Peyer's patch (tissue), 4 donors: ENCODE results near the gene RND1.

Experiments used
- CTCF ChIP-seq, 6 experiments: fragments of 450-650 bp in 4 of 6; fragments of 200-600 bp in 2 of 6; sonication (generic) in 1 of 6; IDR thresholded peaks; one replicate each; pipeline ENCODE4 v1.5.1; 2017 to 2019; ENCODE audit warnings: antibody characterized with exemption in 6 of 6, mild to moderate bottlenecking in 3 of 6, moderate library complexity in 1 of 6
- POLR2A ChIP-seq, 2 donors: fragments of 450-650 bp; IDR thresholded peaks; one replicate each; pipeline ENCODE4 v1.5.1; 2017; ENCODE audit warnings: antibody characterized with exemption in 2 of 2, mild to moderate bottlenecking in 2 of 2, moderate library complexity in 2 of 2

- TF ChIP-seq CTCF (IDR thresholded peaks at IDR 0.05) (no peak), POLR2A (IDR thresholded peaks at IDR 0.05) (no peak)
These were observed 36.7 kb downstream of the RND1 start for GRCh38 chr12:48828841-48829575.
